OCI-LY1 (cell line): ENCODE measurements around the gene ZNF438.

Experiments
- EZH2 ChIP-seq: fragments of 200-600 bp; sonication (generic), shearing (Covaris generic); IDR thresholded peaks from 2 replicates; pipeline ENCODE4 v1.8.0; 2017; ENCODE audit warnings: borderline replicate concordance, mixed run types, mild to moderate bottlenecking, antibody characterized with exemption, low read length, moderate library complexity, mixed read lengths
- TF ChIP-seq, protein P1 (sequence below): fragments of 200-600 bp; sonication (generic), shearing (Covaris generic); IDR thresholded peaks from 2 replicates; pipeline ENCODE4 v1.5.1; 2017; ENCODE audit warnings: mild to moderate bottlenecking, antibody characterized with exemption, low read length, moderate library complexity, mixed read lengths

DNA sequence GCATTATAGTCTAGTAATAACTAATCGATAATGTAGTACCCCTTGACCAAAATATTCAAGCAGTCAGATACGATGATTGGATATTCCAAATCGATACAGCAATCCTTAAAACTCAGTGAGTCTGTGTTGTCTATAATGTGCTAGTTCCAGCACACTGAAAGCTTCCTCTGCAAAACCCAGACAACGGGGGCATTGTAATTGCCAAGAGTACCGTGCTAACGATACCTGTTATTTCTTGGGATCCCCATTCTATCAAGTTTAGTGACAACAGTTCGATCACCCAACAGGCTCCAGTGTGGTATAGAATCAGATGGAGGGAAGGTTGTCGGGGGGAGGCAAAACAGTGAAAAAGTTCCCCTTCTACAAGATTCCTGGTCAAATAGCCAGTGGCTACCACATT lies 865 bp downstream of the ZNF438 start:
- TF ChIP-seq, protein P1, sequence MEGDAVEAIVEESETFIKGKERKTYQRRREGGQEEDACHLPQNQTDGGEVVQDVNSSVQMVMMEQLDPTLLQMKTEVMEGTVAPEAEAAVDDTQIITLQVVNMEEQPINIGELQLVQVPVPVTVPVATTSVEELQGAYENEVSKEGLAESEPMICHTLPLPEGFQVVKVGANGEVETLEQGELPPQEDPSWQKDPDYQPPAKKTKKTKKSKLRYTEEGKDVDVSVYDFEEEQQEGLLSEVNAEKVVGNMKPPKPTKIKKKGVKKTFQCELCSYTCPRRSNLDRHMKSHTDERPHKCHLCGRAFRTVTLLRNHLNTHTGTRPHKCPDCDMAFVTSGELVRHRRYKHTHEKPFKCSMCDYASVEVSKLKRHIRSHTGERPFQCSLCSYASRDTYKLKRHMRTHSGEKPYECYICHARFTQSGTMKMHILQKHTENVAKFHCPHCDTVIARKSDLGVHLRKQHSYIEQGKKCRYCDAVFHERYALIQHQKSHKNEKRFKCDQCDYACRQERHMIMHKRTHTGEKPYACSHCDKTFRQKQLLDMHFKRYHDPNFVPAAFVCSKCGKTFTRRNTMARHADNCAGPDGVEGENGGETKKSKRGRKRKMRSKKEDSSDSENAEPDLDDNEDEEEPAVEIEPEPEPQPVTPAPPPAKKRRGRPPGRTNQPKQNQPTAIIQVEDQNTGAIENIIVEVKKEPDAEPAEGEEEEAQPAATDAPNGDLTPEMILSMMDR: no peak
- no peak for TF ChIP-seq EZH2
